Measurements from ENCODE around the gene COL23A1.

DNA sequence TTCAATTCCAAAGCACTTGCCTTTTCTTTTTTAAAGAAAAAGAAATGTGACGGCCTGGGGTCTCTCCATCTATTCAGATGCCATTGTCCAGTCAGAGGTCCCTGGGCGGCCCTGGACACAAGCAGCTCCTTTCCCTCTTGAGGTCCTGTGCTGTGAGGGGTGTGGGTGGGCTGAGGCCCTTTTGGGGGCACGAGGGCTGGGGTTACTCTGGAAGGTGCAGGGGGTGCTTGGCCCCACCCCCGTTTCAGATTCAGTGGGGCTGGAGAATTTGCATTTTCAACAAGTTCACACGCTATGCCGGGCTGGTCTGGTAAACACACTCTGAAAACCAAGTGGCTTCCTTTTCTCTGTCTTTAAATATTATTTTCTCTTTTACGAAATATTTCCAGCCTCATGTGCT, 266.2 kb downstream of the COL23A1 start:
- TF ChIP-seq CTCF (IDR thresholded peaks at IDR 0.05) (no peak), POLR2A (IDR thresholded peaks at IDR 0.05) (no peak), POLR2AphosphoS5 (IDR thresholded peaks at IDR 0.05) (no peak), EP300 (IDR thresholded peaks at IDR 0.05) (no peak)

All from gastroesophageal sphincter (tissue), 3 donors.